Stimulated activated CD8-positive, alpha-beta memory T cell treated with anti-CD3 and anti-CD28 coated beads, Interleukin-4, amount 100 ng/mL, for 24 hours (primary cell): ENCODE results near the gene PRKCB.
A peak's percentile ranks its signal among the peaks of the same experiment; 100 is the strongest.
"Not testable (repeated sequence)": the region's sequence is repeated elsewhere in the genome, so short reads cannot be mapped to it uniquely, and the experiment has no call there.

Source experiments
- DNase-seq: peaks from one replicate; pipeline ENCODE4 v3.0.0-alpha.2; 2020; ENCODE audit warnings: low read depth

Gene PRKCB

GRCh38 chr16:24009098-24009497 lies 173.3 kb downstream of the PRKCB start:
- no peak for DNase-seq

DNA sequence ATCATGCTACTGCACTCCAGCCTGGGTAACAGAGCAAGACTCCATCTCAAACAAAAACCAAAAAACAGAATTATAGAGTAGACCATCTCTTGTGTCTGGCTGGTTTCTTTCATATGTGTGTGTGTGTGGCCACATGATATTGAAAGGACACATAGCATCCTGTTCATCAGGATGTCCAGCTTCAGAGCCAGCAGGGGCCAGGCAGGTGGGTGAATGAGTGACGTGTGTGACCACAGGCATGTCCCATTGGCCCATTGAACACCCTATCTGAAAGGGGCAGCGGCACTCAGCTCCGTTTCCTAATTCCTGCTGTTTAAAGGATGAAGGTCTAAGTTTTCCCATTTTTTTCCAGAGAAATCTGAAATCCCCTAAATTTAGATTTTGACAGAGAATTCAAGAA lies 174.2 kb downstream of the PRKCB start:
- DNase-seq, result no peak

DNA sequence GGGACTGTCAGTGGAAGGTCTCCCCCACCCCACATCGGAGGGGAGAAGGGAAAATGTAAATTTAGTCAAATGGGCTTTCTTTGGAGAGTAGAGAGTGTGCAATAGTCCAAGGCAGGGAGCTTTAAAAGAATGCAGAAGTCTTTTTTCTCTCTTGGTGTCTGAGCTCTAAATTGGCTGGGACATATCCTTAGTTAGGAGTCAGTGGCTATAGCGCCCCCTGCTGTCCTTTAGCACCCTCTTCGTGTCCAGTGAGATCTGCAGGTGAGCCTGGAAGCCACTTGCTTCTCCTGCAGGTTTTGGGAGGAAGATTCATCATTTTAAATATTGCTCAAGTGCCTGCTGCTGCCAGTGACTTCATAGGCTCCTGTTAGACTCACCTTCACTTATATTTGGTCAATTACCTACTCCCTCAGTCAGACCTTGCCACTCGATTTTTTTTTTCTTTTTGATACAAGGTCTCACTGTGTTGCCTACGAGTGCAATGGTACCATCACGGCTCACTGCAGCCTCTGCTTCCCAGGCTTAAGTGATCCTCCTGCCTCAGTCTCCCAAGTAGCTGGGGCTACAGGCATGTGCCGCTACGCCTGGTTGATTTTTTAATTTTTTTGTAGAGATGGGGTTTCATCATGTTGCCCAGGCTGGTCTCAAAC lies 174.8 kb downstream of the PRKCB start:
- DNase-seq, result peak; percentile 67

GRCh38 chr16:24011237-24011636 lies 175.5 kb downstream of the PRKCB start:
- DNase-seq, result no peak

DNA sequence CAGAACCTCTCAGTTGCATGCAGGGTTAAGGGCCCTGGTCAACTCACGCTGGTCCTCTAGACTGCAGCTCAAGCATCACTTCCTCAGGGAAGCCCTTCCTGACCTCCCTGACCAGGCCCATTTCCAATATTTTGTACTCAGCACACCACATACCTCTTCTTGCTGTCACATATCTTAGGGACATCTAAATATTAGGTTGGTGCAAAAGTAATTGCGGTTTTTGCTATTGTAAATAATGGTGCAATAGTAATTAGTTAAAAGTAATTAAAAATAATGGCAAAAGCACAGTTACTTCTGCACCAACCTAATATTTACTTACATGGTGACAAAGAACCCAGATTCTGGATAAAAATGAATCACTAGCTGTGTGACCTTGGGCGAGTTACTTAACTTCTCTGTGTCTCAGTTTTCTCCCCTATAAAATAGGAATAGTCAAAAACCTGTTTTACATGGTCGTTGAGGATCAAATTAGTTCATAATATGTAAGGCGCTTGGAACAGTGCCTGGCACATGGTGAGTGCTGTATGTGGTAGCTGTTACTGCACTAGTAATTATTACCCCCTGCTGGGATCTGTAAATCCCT lies 177.4 kb downstream of the PRKCB start:
- no peak for DNase-seq

DNA sequence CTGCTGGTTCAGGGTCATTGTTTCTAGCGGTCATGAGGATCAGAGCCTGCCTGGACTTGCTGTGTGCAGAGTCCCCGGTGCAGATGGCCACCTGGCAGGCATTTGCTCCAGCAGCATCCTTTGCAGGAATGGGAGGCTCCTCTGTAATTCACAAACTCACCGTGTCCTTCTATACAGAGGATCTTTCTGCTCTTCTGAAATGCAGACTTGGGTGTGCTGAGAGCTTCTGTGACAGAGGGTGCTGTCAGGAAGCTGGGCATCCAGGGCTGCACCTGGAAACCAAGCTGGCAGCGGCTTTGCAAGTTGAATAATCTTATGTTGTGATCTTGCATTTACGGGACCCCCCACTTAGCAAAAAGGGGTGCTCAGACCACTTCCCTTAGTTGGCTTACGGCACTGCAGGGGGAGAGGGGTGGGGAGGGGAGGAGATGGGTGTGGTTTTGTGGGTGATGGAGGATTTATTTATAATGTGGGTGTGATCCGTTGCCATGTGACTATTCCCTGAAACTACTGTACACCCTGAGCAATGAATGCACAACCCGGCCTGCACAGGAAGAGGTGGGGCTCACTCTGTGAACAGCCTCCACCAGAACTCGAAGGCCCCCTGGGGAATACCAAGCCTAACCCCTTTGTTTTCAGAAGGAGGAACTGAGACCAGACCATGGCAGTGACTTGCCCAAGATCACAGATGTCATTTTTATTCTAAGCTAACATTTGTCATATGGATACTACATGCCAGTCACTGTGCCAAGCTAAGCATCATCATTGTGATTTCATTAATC lies 178.3 kb downstream of the PRKCB start:
- peak; percentile 45 for DNase-seq

DNA sequence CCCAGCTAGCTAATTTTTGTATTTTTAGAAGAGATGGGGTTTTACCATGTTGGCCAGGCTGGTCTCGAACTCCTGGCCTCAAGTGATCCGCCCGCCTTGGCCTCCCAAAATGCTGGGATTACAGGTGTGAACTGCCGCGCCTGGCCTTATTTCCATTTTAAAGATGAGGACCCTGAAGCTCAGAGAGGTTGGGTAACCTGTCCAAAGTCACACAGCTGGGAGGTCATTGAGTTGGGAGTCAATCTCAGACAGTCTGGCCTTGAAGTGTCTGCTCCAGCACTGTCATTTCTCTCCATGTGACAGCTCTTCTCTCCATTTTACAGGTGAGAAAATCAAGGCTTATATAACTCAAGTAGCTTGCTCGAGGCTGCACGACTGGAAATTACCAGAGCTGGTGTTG lies 179.2 kb downstream of the PRKCB start:
- DNase-seq, result not testable (repeated sequence)

DNA sequence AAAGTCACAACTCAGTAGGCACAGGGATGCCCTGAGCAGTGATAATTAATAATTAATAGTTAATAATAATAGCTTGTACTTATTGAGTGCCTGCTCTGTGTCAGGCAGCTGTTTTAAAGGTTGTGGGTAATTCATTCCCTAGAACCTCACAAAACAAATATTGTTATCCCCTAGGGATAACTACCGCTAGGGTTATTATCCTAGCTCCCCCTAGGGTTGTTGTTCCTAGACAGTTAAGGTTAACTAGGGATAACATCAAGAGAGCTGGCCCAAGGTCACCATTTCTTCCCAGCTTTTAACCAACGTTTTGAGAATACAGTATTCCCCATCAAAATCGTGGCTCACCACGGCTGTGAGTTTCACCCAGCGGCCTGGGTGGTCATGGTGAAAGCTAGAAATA lies 180.1 kb downstream of the PRKCB start:
- DNase-seq, result no peak

GRCh38 chr16:24018485-24018884 lies 182.7 kb downstream of the PRKCB start:
- no peak for DNase-seq

DNA sequence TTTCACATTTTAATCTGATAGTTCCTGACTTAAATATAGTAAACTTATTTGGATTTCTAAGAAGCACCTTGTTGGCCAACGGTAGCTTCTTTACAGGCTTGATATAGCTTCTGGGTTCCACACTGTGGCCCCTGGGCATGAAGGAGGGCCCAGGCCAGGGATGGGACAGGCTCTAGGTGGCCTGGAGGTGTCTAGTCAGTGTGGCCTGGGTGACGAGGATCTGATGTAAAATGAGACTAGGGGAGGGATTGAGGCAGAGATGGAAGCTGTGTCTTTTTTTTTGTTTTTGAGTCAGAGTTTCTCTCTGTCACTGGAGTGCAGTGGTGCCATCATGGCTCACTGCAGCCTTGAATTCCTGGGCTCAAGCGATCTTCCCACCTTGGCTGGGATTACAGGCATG lies 187.0 kb downstream of the PRKCB start:
- DNase-seq, result no peak

DNA sequence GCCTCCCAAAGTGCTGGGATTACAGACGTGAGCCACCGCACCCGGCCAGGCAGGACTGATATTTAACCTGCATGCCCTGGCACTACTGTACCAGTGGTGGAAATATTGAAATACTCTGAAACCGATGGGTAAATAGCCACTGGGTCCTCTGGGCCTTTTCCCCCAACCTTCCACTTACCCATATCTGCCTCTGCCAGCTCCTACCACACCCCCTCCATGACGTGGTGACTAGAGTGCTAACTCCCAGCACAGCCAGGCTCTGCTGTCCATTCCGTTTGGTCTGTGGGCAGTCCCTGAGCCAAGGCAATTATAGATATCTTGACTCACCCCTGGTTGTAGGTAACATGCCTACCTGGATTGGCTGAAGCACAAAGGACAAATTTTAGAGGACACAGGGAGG lies 187.8 kb downstream of the PRKCB start:
- no peak for DNase-seq

DNA sequence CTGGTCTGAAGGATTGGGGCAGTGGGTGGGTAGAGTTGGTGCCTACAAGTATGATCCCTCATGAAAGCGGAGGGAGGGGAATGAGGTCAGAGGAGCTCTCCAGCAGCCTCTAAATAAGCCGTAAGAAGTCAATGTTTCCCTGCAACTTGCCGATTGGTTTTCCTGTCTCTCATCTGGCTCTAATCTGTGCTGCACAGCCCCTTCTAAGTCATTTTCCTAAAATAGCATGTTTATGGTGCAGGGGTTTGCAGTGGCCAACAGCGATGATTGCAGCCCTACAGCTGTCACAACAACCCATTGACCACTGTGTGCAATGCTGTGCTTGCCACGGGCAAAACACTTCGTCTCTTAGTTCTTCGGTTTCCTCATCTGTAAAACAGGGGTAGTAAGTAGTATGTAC lies 189.2 kb downstream of the PRKCB start:
- no peak for DNase-seq

- DNase-seq, result no peak
Observed at GRCh38 chr16:24027466-24027865, 191.7 kb downstream of the PRKCB start.

DNA sequence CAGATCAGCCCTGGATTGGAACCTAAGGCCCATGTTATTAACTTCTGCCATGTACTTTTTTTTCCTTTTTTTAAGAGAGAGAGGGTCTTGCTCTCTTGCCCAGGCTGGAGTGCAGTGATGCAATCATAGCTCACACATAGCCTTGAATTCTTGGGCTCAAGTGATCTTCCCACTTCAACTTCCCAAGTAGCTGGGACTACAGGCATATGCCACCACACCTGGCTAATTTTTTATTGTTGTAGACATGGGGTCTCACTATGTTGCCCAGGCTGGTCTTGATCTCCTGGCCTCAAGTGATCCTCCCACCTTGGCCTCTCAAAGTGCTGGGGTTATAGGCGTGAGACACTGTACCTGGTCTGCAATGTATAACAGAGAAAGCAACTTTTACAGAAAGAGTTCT lies 194.1 kb downstream of the PRKCB start:
- DNase-seq, result not testable (repeated sequence)

DNA sequence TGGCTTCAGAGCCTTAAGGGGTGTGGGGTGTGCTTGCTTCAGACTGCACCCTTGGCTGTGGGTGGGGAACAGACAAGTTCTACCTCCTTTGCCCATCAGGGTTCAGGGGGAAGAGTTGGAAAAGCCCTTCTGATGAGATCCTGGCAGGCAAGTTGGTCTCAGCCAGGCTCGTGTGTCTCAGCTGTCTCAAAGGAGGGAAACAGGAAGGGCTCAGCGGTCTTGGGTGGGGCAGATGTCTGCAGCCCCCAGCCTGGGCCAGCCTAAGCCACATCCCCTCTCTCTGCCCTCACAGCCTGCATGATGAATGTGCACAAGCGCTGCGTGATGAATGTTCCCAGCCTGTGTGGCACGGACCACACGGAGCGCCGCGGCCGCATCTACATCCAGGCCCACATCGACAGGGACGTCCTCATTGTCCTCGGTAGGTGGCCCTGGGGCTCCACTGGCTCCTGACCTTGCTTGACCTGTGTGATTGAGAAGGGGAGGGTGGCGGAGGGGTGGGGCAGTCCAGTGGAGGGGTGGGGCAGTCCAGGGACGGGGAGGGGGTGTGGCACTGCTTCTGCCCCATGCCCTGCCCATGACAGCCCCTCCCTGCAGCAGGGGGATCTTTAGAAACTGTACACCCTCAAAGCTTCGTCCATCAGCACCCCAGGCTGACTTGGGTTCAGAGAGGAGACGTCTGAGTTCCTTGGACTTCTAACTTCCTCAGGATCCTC lies 199.5 kb downstream of the PRKCB start:
- no peak for DNase-seq

- DNase-seq, result no peak
Observed at GRCh38 chr16:24036038-24036543, 200.3 kb downstream of the PRKCB start.

DNA sequence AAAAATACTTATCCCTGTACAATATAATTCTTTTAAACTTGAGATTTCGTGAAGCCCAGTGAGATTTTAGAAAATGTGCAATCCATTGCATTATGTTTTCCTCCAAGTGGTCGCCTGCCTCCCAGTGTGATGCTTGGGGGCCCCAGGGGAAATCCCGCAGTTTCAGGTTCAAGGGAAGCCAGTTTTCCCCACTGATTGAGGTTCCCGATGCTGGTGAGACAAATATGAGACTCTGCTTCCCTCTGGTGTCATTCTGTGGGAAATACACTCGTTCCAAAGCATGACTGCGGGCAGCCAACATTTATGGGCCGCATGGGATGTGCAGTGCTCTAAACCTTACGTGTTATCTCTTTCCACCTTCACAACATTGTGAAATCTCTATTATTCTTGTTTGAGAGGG lies 200.8 kb downstream of the PRKCB start:
- no peak for DNase-seq

DNA sequence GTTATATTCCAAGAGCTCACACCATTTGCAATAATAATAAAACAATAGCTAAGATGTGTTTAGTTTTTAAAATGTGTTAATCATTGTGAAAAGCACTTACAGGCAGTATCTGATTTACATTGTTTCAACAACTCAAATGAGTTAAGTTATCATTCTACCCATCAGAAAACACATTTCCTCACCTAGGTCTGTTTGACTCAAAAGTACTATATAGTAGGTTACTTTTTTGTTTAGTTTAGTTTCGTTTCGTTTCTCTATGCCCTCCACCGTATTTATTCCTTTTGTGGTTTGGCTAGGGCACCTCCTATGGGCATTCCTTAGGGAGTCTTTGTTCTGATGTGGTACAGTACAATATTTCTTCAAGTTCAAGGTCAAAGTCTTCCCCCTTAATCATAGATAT lies 201.6 kb downstream of the PRKCB start:
- DNase-seq, result no peak

GRCh38 chr16:24041834-24042631 lies 206.2 kb downstream of the PRKCB start:
- peak; percentile 74 for DNase-seq

DNA sequence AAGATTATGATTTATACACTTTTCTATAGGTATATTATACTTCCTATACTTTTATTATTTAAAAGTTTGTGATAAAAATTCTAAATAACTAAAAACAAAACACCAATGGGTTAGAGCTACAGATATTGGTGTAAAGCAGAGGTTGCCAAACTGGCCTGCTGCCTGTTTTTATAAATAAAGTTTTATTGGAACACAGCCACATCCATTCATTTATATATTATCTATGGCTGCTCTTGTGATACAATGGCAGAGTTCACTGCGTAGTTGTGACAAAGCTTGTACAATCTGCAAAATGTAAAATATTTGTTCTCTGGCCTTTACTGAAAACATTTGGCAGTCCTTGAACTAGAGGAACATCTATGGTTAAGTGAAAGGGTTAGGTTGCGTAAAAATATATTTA lies 208.7 kb downstream of the PRKCB start:
- no peak for DNase-seq

DNA sequence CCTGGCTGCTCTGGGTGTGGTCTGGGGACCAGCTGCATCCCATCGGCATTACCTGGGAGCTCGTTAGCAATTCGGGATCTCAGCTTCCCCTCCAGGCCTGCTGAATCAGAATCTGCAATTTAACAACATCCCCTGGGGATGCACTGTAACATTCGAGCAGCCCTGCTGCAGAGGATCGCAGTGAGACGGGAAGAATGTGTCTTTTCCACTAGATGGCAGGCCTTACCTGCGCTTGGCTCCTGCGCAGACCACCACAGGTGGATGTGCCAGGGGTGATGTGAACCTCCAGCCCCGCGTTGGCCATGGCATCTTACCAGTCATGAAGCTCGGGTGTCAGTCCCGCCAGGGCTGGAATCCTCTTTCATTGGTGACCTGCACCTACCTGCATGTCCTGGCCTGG lies 209.9 kb downstream of the PRKCB start:
- no peak for DNase-seq

DNA sequence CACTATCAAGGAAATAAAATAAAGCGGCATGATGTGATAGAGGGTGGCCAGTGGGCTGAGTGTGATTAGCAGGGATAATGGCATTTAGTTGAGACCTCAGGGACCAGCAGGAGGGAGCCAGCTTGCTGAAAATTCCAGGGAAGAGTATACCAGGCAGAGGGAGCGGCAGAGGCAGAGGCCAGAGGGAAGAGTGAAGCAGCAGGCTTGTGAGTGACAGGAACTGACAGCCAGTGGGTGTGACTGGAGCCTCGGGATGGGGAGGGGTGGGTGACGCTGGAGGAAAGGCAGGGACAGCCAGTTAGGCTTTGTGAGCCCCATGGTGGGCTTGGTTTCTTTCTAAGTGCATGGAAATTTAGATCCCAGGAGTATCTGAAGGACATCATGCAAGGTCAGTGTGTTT lies 210.7 kb downstream of the PRKCB start:
- no peak for DNase-seq
